IPS-20b (cell line): ENCODE results near the gene DAB1.

Experiments
- H3K27ac ChIP-seq: one replicate; pipeline ENCODE4 v1.5.1; 2013; ENCODE audit warnings: low read length
- H3K27me3 ChIP-seq: 2 replicates; pipeline ENCODE4 v1.6.1; 2013; ENCODE audit warnings: mild to moderate bottlenecking, low read length, inconsistent platforms; ENCODE audit not compliant: insufficient read depth
- H3K36me3 ChIP-seq: 2 replicates; pipeline ENCODE4 v1.6.1; 2013; ENCODE audit warnings: low read depth, mild to moderate bottlenecking, inconsistent platforms, low read length, moderate library complexity; ENCODE audit not compliant: insufficient read depth
- H3K4me1 ChIP-seq: 2 replicates; pipeline ENCODE4 v1.6.1; 2013; ENCODE audit warnings: mild to moderate bottlenecking, control low read depth, inconsistent platforms, low read length, moderate library complexity; ENCODE audit not compliant: insufficient read depth
- H3K4me3 ChIP-seq: 2 replicates; pipeline ENCODE4 v1.5.1; 2013; ENCODE audit warnings: mild to moderate bottlenecking, low read length, inconsistent platforms
- H3K9ac ChIP-seq: 2 replicates; pipeline ENCODE4 v1.6.1; 2013; ENCODE audit warnings: low read depth, mild to moderate bottlenecking, inconsistent platforms, low read length, moderate library complexity
- H3K9me3 ChIP-seq: 2 replicates; pipeline ENCODE4 v1.6.1; 2013; ENCODE audit warnings: mild to moderate bottlenecking, low read depth, low read length, inconsistent platforms; ENCODE audit not compliant: insufficient read depth

Gene DAB1

GRCh38 chr1:57380923-57381322 is 42.9 kb downstream of the DAB1 start:
- no peaks in the 10 kb centered on the region for H3K9me3 ChIP-seq
- no peak overlapping the region for H3K9ac ChIP-seq
- no peak overlapping the region for H3K4me3 ChIP-seq
- H3K36me3 ChIP-seq, result no peaks in the 10 kb centered on the region
- peaks cover 10% of the 10 kb centered on the region; the same call in 1 of the 2 replicates for H3K4me1 ChIP-seq
- no peak overlapping the region for H3K27ac ChIP-seq
- no peaks in the 10 kb centered on the region for H3K27me3 ChIP-seq

GRCh38 chr1:57378534-57378933 is 45.3 kb downstream of the DAB1 start:
- Histone ChIP-seq H3K27ac (no peak overlapping the region), H3K9me3 (no peaks in the 10 kb centered on the region), H3K4me1 (peaks cover 10% of the 10 kb centered on the region; the same call in 1 of the 2 replicates), H3K27me3 (no peaks in the 10 kb centered on the region), H3K9ac (no peak overlapping the region), H3K36me3 (no peaks in the 10 kb centered on the region), H3K4me3 (no peak overlapping the region)

- H3K4me3 ChIP-seq, result no peak overlapping the region
- peaks cover 10% of the 10 kb centered on the region; the same call in 1 of the 2 replicates for H3K4me1 ChIP-seq
- no peak overlapping the region for H3K27ac ChIP-seq
- no peaks in the 10 kb centered on the region for H3K27me3 ChIP-seq
- H3K9ac ChIP-seq, result no peak overlapping the region
- H3K36me3 ChIP-seq, result no peaks in the 10 kb centered on the region
- no peaks in the 10 kb centered on the region for H3K9me3 ChIP-seq
These were observed 46.3 kb downstream of the DAB1 start for GRCh38 chr1:57377339-57378139.

GRCh38 chr1:57376041-57376440 is 47.8 kb downstream of the DAB1 start:
- Histone ChIP-seq H3K9ac (no peak overlapping the region), H3K4me1 (peaks cover 5% of the 10 kb centered on the region; the same call in 1 of the 2 replicates), H3K27me3 (no peaks in the 10 kb centered on the region), H3K27ac (no peak overlapping the region), H3K36me3 (no peaks in the 10 kb centered on the region), H3K9me3 (no peaks in the 10 kb centered on the region), H3K4me3 (no peak overlapping the region)

GRCh38 chr1:57369889-57370288 is 54.0 kb downstream of the DAB1 start:
- Histone ChIP-seq H3K27ac (no peak overlapping the region), H3K9ac (no peak overlapping the region), H3K4me3 (no peak overlapping the region), H3K27me3 (no peaks in the 10 kb centered on the region), H3K9me3 (no peaks in the 10 kb centered on the region), H3K4me1 (peaks cover 13% of the 10 kb centered on the region; the same call in 1 of the 2 replicates), H3K36me3 (no peaks in the 10 kb centered on the region)

GRCh38 chr1:57367945-57368344 is 55.9 kb downstream of the DAB1 start:
- no peaks in the 10 kb centered on the region for H3K9me3 ChIP-seq
- no peak overlapping the region for H3K9ac ChIP-seq
- peaks cover 13% of the 10 kb centered on the region; the same call in 1 of the 2 replicates for H3K4me1 ChIP-seq
- H3K27me3 ChIP-seq, result no peaks in the 10 kb centered on the region
- no peak overlapping the region for H3K4me3 ChIP-seq
- no peaks in the 10 kb centered on the region for H3K36me3 ChIP-seq
- H3K27ac ChIP-seq, result no peak overlapping the region

- H3K27me3 ChIP-seq, result no peaks in the 10 kb centered on the region
- no peak overlapping the region for H3K27ac ChIP-seq
- H3K4me3 ChIP-seq, result no peak overlapping the region
- no peaks in the 10 kb centered on the region for H3K36me3 ChIP-seq
- no peaks in the 10 kb centered on the region for H3K4me1 ChIP-seq
- no peak overlapping the region for H3K9ac ChIP-seq
- no peaks in the 10 kb centered on the region; the same call in 1 of the 2 replicates for H3K9me3 ChIP-seq
These were observed 60.2 kb downstream of the DAB1 start for GRCh38 chr1:57363643-57364042.

GRCh38 chr1:57363165-57363564 is 60.7 kb downstream of the DAB1 start:
- Histone ChIP-seq H3K9me3 (no peaks in the 10 kb centered on the region; the same call in 1 of the 2 replicates), H3K27ac (no peak overlapping the region), H3K4me1 (no peaks in the 10 kb centered on the region; the same call in 1 of the 2 replicates), H3K4me3 (no peak overlapping the region), H3K27me3 (no peaks in the 10 kb centered on the region), H3K36me3 (no peaks in the 10 kb centered on the region), H3K9ac (no peak overlapping the region)

- no peak overlapping the region for H3K4me3 ChIP-seq
- no peak overlapping the region for H3K27ac ChIP-seq
- H3K27me3 ChIP-seq, result no peaks in the 10 kb centered on the region
- no peaks in the 10 kb centered on the region for H3K36me3 ChIP-seq
- peaks cover 7% of the 10 kb centered on the region; the same call in 1 of the 2 replicates for H3K4me1 ChIP-seq
- H3K9ac ChIP-seq, result no peak overlapping the region
- no peaks in the 10 kb centered on the region; the same call in 1 of the 2 replicates for H3K9me3 ChIP-seq
These were observed 61.4 kb downstream of the DAB1 start for GRCh38 chr1:57362480-57362879.

- Histone ChIP-seq H3K27ac (no peak overlapping the region), H3K9ac (no peak overlapping the region), H3K4me1 (peaks cover 16% of the 10 kb centered on the region), H3K27me3 (no peaks in the 10 kb centered on the region), H3K4me3 (no peak overlapping the region), H3K9me3 (no peaks in the 10 kb centered on the region; the same call in 1 of the 2 replicates), H3K36me3 (no peaks in the 10 kb centered on the region)
These were observed 62.3 kb downstream of the DAB1 start for GRCh38 chr1:57361516-57361915.

GRCh38 chr1:57360846-57361407 is 62.9 kb downstream of the DAB1 start:
- Histone ChIP-seq H3K9ac (no peak overlapping the region), H3K4me1 (peaks cover 16% of the 10 kb centered on the region), H3K36me3 (no peaks in the 10 kb centered on the region), H3K4me3 (no peak overlapping the region), H3K9me3 (no peaks in the 10 kb centered on the region; the same call in 1 of the 2 replicates), H3K27ac (no peak overlapping the region), H3K27me3 (no peaks in the 10 kb centered on the region)

- Histone ChIP-seq H3K4me3 (peak overlapping the region; percentile 2; the same call in 1 of the 2 replicates), H3K36me3 (no peaks in the 10 kb centered on the region), H3K9ac (no peak overlapping the region), H3K4me1 (peaks cover 16% of the 10 kb centered on the region), H3K9me3 (no peaks in the 10 kb centered on the region; the same call in 1 of the 2 replicates), H3K27ac (peak overlapping the region; percentile 31), H3K27me3 (no peaks in the 10 kb centered on the region)
These were observed 66.4 kb downstream of the DAB1 start for GRCh38 chr1:57357462-57357861.
